EL (cell line): ENCODE data around the gene FN1.

Source experiments
- DNase-seq: peaks from one replicate; pipeline ENCODE4 v3.0.0-alpha.2; 2016

Gene FN1

GRCh38 chr2:215435870-215436704 is at the start of gene FN1:
FN1 (minus strand) TSS chr2:215436068; CDS start chr2:215435802, 266 bp downstream.
- peak; percentile 98 for DNase-seq

GRCh38 chr2:215485032-215485431 is 49.2 kb upstream of the FN1 start:
- no peak for DNase-seq

DNA sequence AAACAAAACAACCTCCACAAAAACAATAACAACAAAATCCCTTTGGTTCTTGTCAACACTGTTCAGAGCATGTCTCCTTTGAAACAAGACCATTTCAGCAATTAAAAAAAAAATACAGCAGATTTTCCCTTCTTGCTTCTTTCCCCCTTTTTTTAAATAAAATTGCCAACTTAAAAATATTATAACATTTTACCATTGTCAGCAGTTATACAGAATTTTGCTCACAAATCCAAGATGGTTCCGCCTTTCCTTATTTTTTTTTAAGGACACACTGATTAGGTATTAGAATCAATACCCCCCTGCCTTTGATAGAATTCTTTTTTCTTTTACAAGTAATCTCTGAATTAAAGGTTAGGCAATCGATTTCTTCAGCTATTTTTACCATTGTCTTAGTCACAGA is 48.7 kb upstream of the FN1 start:
- no peak for DNase-seq

DNA sequence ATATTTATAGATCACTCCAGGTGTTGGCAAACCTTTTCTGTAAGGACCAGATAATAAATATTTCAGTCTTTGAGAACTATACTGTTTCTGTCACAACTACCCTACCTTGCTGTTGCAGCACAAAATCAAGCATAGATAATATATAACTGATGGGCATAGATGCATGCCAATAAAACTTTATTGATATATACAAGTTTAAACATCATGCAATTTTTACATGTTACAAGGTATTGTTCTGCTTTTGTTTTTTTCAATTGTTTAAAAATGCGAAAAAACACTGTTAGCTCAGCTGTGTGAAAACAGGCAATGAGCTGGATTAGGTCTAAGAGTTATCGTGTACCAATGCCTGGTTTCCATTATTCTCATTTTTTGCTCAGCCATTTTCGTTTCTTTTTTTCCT is 47.6 kb upstream of the FN1 start:
- DNase-seq = no peak

GRCh38 chr2:215479536-215480240 is 43.8 kb upstream of the FN1 start:
- DNase-seq = no peak

DNA sequence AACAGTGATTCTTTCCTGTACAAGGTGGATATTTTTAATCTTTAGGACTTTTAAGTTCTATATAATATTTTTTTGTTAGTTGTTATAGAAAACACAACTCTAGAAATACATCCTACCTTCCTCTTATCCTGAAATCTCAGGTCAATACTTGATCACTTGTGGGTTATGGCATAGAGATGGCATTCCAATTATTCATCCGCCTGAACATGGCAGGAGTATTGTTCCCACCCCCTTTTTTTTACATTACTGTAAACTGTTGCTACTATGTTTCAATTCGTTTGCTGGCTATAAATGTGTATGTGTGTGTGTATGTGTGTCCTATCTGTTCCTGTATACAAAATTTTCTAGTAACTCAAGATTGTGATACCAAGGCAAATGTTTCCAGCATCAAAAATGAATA is 43.3 kb upstream of the FN1 start:
- DNase-seq = peak; percentile 31

GRCh38 chr2:215476424-215476823 is 40.6 kb upstream of the FN1 start:
- peak; percentile 76 for DNase-seq

GRCh38 chr2:215466097-215466909 is 30.4 kb upstream of the FN1 start:
- DNase-seq = no peak

GRCh38 chr2:215465256-215465655 is 29.4 kb upstream of the FN1 start:
- DNase-seq = peak; percentile 81

DNA sequence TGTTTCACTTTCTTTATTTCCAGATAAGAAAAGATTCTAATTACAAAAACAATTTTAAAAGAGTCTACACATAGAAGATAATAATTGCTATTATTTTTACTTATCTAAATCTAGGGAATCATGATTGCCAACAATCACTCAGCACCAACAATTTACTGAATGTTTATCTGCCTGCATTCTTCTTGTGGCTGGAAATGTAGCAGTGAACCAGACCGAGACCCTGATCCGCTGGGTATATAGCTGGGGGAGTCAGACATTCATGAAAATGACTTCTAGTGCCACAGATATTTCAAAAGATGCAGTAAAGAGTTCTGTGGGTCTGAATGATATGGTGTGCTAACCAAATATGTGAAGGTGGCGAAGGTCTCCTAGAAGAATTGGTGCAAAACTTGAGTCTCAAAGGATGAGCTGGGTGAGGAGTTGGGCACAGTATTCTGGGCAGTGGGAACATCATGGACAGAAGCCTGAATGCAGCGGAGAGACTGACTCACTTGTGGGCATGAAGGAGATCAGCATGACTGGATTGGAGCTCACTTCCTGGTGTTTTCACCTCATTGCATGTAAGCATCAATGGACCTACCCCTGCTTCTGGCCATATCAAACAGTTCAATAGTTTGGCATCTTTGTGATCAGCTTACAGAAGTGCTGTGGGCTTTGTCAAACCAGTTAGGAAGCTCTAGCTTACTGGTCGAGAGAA is 26.1 kb upstream of the FN1 start:
- DNase-seq = peak; percentile 59

DNA sequence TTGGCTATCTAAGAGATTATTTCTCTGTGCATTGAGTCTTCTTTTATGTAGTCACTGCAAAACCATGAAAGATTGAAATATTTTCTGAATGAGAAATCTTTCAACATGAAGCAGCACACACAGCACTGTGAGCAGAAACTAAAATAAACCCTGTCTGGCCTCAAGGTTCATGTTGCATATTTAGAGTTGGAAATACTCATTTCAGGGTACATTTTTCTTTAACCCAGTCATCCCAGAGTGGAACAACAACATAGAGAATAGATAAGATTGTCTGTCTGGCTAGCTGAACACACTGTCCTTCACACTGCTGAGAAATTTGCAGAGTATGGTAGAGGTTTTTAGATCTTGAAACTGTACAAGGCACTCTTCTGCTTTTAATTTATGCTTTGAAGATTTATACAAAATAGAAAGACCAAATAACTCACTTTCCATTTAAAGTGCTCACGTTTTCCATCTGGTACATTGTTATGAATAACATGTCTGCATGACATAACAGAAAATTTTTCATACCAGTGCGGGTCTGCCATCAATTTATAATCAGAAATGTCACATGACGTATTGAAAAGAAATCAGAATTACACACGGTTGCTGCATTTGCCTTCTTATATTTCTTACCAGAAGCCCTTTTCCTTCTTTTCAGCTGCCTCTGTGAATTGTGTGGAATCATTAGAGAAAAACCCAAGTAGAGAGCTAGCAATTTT is 25.0 kb upstream of the FN1 start:
- peak; percentile 94 for DNase-seq

DNA sequence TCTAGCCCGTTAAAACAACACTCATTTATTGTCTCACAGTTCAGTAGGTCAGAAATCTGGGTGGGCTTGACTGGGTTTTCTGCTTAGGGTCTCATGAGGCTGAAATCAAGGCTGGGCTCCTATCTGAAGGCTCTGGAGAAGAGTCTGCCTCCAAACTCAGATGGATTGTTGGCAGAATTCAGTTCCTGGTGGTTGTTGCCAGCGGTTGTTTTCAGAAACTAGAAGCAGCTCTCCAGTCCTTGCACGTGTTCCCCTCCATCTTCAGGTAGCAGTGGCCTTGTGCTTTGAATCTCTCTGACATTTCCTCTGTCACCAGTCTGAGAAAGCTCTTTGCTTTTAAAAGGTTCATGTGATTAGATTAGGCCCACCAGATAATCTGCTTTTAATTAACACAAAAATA is 20.1 kb upstream of the FN1 start:
- no peak for DNase-seq

GRCh38 chr2:215454519-215455246 is 18.8 kb upstream of the FN1 start:
- DNase-seq = peak; percentile 43

GRCh38 chr2:215452725-215453124 is 16.9 kb upstream of the FN1 start:
- no peak for DNase-seq

GRCh38 chr2:215451012-215451756 is 15.3 kb upstream of the FN1 start:
- DNase-seq = no peak

DNA sequence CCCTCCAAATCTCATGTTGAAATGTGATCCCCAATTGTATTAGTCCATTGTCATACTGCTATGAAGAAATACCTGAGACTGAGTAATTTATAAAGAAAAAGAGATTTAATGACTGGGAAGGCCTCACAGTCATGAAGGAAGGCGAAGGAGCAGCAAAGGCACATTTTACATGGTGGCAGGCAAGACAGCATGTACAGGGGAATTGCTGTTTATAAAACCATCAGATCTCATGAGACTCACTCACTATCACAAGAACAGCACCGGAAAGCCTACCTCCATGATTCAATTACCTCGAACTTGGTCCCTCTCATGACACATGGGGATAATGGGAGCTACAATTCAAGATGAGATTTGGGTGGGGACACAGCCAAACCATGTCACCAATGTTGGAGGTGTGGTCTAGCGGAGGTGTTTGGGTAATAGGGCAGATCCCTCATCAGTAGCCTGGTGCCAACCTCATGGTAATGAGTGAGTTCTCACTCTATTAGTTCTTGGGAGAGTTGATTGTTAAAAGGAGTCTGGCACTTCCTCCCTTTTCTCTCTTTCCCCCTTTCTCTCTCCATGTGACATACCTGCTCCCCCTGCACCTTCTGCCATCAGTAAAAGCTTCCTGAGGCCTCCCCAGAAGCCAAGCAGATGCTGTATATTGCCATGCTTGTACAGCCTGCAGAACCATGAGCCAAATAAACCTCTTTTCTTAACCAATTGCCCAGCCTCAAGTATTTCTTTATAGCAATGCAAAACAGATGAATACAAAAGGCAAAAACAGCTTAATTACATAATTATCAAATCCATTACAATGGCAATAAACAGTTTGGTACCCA is 14.5 kb upstream of the FN1 start:
- DNase-seq = no peak

DNA sequence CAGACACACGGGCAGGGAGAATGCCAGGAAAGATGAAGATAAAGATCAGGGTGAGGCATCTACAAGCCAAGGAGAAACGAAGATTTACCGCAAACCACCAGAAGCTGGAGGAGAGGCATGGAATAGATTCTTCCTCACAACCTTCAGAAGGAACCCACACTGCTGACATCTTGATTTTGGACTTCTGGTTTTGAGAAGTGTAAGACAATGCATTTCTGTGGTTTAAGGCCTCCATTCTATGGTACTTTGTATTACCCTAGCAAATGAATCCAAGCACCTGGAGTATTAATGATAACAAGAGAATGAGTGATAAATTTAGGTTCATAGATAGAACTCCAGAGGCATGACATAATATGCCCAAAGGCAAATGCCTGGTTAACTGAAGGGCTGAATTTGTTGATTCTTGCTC is 11.8 kb upstream of the FN1 start:
- DNase-seq = no peak

GRCh38 chr2:215447056-215447455 is 11.2 kb upstream of the FN1 start:
- no peak for DNase-seq

- DNase-seq = no peak
Measured at GRCh38 chr2:215442401-215442787, 6.5 kb upstream of the FN1 start.
